Thyroid gland (tissue), 4 donors: Measurements from ENCODE around the gene KCNIP3. TPM values are rescaled to one million over a fixed set of nuclear protein-coding genes. Genes with fewer than 3 reads are reported as not detected.
A peak's percentile ranks its signal among the peaks of the same experiment; 100 is the strongest.

Experiments used
- DNase-seq, 2 donors: peaks; one replicate each; pipeline ENCODE4 v3.0.0-alpha.2; 2019
- H3K27ac ChIP-seq, 3 donors: fragments of 200-600 bp; sonication (generic); 1 replicate in 2 of 3; 2 replicates in 1 of 3; pipeline ENCODE4 v1.5.1; 2016 to 2019; ENCODE audit warnings: mild to moderate bottlenecking in 1 of 3, moderate library complexity in 1 of 3
- H3K27me3 ChIP-seq: fragments of 200-600 bp; sonication (generic); one replicate; pipeline ENCODE4 v1.5.1; 2019
- H3K36me3 ChIP-seq, 2 donors: fragments of 200-600 bp; sonication (generic); one replicate each; pipeline ENCODE4 v1.5.1; 2016 to 2019
- H3K4me1 ChIP-seq, 2 donors: fragments of 200-600 bp; sonication (generic); one replicate each; pipeline ENCODE4 v1.5.1; 2017 to 2019
- H3K4me3 ChIP-seq, 3 donors: fragments of 200-600 bp; sonication (generic); replicated peaks in 1 of 3; 1 replicate in 2 of 3; 2 replicates in 1 of 3; pipeline ENCODE4 v1.5.1; 2016; ENCODE audit warnings: mild to moderate bottlenecking in 1 of 3
- H3K9me3 ChIP-seq: fragments of 200-600 bp; sonication (generic); one replicate; pipeline ENCODE4 v1.5.1; 2017
- CTCF ChIP-seq, 6 experiments: fragments of 200-600 bp in 3 of 6; fragments of 450-650 bp in 3 of 6; sonication (generic) in 3 of 6; IDR thresholded peaks; one replicate each; pipeline ENCODE4 v1.5.1; 2016 to 2019; ENCODE audit warnings: antibody characterized with exemption in 6 of 6, mild to moderate bottlenecking in 2 of 6, inconsistent platforms in 1 of 6, moderate library complexity in 1 of 6
- POLR2A ChIP-seq, 2 donors: fragments of 450-650 bp; IDR thresholded peaks; one replicate each; pipeline ENCODE4 v1.6.1; 2017; ENCODE audit warnings: antibody characterized with exemption in 2 of 2, mild to moderate bottlenecking in 2 of 2, moderate library complexity in 1 of 2
- WGBS, 2 donors: methylation state at CpG; one replicate each; pipeline ENCODE4 v1.1.5; 2017; 5-methylcytosine and 5-hydroxymethylcytosine counted together
- intact Hi-C: fragments of 100-400 bp; cut with DNase I; formaldehyde crosslinking; loops from one replicate; pipeline ENCODE4 v1.15.1; 2023
- total RNA-seq, 4 donors: library from RNA; depleted of rRNA; stranded (reverse); fragments of >200 nt; gene quantifications; one replicate each; pipeline ENCODE4 v1.2.3, GENCODE V29; 2016

KCNIP3 gene
- total RNA-seq, 4 donors from 2014 or later = 37.1 to 66.5 (median 51.1) TPM

- no peak for DNase-seq
- no peak overlapping the region for H3K4me3 ChIP-seq
- TF ChIP-seq POLR2A (IDR thresholded peaks at IDR 0.05) = no peak
- TF ChIP-seq CTCF (IDR thresholded peaks at IDR 0.05) = no peak
- H3K4me1 ChIP-seq = no peaks in the 10 kb centered on the region
- H3K27me3 ChIP-seq = no peaks in the 10 kb centered on the region
- 49 to 72% methylated on average over 4 of the region's 4 CpGs for WGBS, 2 donors
- H3K27ac ChIP-seq = no peak overlapping the region
- no peaks in the 10 kb centered on the region for H3K36me3 ChIP-seq
- intact Hi-C loops = no loop called here
- H3K9me3 ChIP-seq = no peaks in the 10 kb centered on the region
Measured at GRCh38 chr2:95285542-95285932, 11.6 kb upstream of the KCNIP3 start.

DNA sequence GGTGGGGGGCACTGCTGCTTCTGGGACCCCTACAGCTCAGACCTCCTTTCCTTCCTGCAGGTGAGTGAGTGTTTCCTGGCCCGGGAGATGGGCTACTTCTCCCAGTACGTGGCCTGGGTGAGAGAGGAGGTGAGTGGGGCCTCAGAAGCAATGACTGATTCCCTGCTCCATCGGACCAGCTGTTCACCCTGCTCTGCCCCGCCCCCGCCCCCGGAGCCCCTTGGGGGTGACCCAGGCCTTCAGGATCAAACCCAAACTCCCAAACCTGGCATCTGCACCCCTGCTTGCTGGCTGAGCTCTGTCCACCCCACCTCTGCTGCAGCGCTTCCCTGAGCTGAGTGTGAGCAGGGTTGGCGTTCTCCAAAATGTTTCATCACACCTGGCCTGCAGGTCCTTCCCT is 9.8 kb upstream of the KCNIP3 start:
- WGBS, 2 donors = 96% methylated on average over 4 of the region's 8 CpGs; no CpG with 5 or more reads in 1 of the 2 donors
- Histone ChIP-seq H3K4me1 (no peaks in the 10 kb centered on the region), H3K36me3 (no peaks in the 10 kb centered on the region), H3K9me3 (no peaks in the 10 kb centered on the region), H3K27ac (no peak overlapping the region), H3K4me3 (no peak overlapping the region), H3K27me3 (no peaks in the 10 kb centered on the region)
- intact Hi-C loops = no loop called here
- no peak for TF ChIP-seq POLR2A (IDR thresholded peaks at IDR 0.05)
- DNase-seq = no peak

DNA sequence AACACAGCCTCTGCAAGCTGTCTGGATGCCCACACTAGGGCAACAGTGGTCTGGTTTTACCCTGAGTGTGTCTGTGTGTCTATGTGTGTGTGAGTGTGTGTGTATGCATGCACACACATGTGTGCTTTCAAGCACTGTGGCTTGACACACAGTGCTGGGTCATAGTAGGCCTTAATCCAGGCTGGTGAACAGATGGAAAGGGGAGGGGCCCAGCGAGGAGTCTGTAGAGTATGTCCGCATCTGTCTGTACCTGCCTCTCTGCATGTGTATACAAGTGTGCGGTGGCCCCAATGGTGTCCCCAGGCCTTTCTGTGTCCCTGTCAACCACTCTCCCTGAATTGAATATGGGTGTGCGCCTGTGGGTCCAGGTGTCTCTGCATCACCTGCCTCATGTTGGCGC is 9.3 kb upstream of the KCNIP3 start:
- no peak overlapping the region for H3K27ac ChIP-seq
- intact Hi-C loops = no loop called here
- TF ChIP-seq CTCF (IDR thresholded peaks at IDR 0.05) = no peak
- no peak for TF ChIP-seq POLR2A (IDR thresholded peaks at IDR 0.05)
- H3K27me3 ChIP-seq = no peaks in the 10 kb centered on the region
- no peaks in the 10 kb centered on the region for H3K4me1 ChIP-seq
- 96 to 98% methylated on average over 4 to 5 of the region's 5 CpGs for WGBS, 2 donors
- H3K9me3 ChIP-seq = no peaks in the 10 kb centered on the region
- H3K4me3 ChIP-seq = no peak overlapping the region
- H3K36me3 ChIP-seq = no peaks in the 10 kb centered on the region
- DNase-seq = no peak

GRCh38 chr2:95289253-95289652 is 7.9 kb upstream of the KCNIP3 start:
- Histone ChIP-seq H3K4me1 (no peaks in the 10 kb centered on the region), H3K9me3 (no peaks in the 10 kb centered on the region), H3K27ac (no peak overlapping the region), H3K27me3 (no peaks in the 10 kb centered on the region), H3K4me3 (no peak overlapping the region), H3K36me3 (no peaks in the 10 kb centered on the region)
- intact Hi-C loops = no loop called here
- no peak for DNase-seq
- no peak for TF ChIP-seq POLR2A (IDR thresholded peaks at IDR 0.05)
- peak in 2 of 6 experiments; percentile 7 to 13 for TF ChIP-seq CTCF (IDR thresholded peaks at IDR 0.05)
- WGBS, 2 donors = 77 to 83% methylated on average over 7 of the region's 7 CpGs

- no peak overlapping the region for H3K4me3 ChIP-seq
- no peaks in the 10 kb centered on the region for H3K36me3 ChIP-seq
- no peaks in the 10 kb centered on the region for H3K9me3 ChIP-seq
- no peak for TF ChIP-seq POLR2A (IDR thresholded peaks at IDR 0.05)
- TF ChIP-seq CTCF (IDR thresholded peaks at IDR 0.05) = no peak
- intact Hi-C loops = no loop called here
- DNase-seq = no peak
- H3K27ac ChIP-seq = no peak overlapping the region
- H3K27me3 ChIP-seq = no peaks in the 10 kb centered on the region
- H3K4me1 ChIP-seq = peaks cover 0 to 6% of the 10 kb centered on the region in 2 donors
Measured at GRCh38 chr2:95291222-95291621, 5.9 kb upstream of the KCNIP3 start.
